ENCODE measurements around the gene HOXB4.

DNA sequence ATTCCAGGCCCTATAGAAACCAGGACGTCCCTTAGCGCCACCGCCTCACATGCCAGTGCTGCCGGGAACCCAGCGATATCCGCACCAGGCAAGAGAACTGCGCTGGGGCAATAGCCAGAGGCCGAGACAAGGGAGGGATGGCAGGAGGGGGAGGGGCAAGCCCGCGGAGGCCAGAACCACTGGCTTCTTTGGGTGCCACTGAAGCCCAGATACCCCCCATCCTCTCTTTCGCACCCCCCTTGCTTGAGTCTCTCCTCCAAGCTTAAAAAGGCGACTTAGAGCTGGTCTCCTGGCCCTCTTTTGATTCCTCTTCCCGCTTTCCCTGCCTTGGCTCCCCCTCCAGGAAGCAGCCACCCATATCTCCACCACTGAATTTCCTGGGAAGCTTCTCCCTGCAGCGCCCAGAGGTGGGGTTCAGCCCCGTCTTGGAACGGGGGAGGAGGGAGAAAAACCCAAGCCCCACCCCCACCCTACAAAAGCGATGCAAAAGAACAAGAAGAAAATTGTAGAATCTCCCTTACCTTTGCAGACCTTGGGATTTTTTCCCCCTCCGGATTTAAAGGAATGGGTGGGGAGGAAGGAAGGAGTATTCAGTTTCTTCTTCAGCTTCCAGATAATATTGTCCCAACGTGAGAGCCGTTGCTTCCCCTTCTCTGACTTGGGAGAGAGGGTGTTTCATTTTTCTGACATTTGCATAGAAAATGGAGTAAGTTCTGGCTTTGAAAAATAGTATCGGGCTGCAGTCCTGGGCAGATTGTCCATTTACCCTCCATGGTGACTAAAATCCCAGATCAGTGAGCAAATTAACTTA, 26.0 kb upstream of the HOXB4 start:
- TF ChIP-seq, protein P1, sequence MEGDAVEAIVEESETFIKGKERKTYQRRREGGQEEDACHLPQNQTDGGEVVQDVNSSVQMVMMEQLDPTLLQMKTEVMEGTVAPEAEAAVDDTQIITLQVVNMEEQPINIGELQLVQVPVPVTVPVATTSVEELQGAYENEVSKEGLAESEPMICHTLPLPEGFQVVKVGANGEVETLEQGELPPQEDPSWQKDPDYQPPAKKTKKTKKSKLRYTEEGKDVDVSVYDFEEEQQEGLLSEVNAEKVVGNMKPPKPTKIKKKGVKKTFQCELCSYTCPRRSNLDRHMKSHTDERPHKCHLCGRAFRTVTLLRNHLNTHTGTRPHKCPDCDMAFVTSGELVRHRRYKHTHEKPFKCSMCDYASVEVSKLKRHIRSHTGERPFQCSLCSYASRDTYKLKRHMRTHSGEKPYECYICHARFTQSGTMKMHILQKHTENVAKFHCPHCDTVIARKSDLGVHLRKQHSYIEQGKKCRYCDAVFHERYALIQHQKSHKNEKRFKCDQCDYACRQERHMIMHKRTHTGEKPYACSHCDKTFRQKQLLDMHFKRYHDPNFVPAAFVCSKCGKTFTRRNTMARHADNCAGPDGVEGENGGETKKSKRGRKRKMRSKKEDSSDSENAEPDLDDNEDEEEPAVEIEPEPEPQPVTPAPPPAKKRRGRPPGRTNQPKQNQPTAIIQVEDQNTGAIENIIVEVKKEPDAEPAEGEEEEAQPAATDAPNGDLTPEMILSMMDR (IDR thresholded peaks at IDR 0.05; ENCODE audit: low read depth, low read length): no peak
- no peak for TF ChIP-seq EZH2phosphoT487 (IDR thresholded peaks at IDR 0.05; ENCODE audit: low read depth)
